ENCODE results near the gene PAQR6. TPM values are rescaled to one million over a fixed set of nuclear protein-coding genes. Genes with fewer than 3 reads are reported as not detected.

Gene PAQR6
- total RNA-seq, 1 experiment from 2014 or later = 7.2 TPM

DNA sequence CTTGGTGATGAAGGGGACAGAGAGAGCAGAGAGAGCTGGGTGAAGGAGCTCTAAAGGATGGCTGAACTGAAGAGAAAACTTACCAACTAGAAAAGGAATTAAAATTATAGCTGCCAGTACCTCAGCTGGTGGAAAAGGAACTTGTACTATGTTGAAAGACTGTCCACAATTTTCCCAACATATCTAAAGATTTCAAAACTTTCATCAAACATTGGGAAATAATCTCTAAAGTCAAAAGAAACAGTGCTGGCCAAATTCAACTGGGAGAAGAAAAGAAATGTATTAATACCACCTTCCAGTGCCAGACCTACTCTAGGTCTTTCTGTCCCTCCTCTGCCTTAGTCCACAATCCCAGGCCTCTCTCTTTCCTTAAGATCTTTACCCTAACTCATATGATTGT, 28.7 kb upstream of the PAQR6 start:
- Histone ChIP-seq H2AFZ (ENCODE audit: low read length) (no peak overlapping the region), H3K79me2 (ENCODE audit: low read length) (peaks cover 38% of the 10 kb centered on the region), H3K27me3 (ENCODE audit: low read length) (no peaks in the 10 kb centered on the region), H3K4me2 (ENCODE audit: low read length) (no peak overlapping the region), H3K27ac (ENCODE audit: low read length) (no peak overlapping the region), H3K9me2 (replicated peaks; ENCODE audit: low read length) (no peaks in the 10 kb centered on the region), H3K36me3 (ENCODE audit: low read depth, low read length) (peaks cover 78% of the 10 kb centered on the region), H3K9me3 (ENCODE audit: low read length) (no peaks in the 10 kb centered on the region), H4K20me1 (ENCODE audit: low read length) (peaks cover 31% of the 10 kb centered on the region), H3F3A (ENCODE audit: low read length, unreplicated experiment) (no peaks in the 10 kb centered on the region), H3K4me3 (ENCODE audit: low read length) (no peak overlapping the region), H3K9ac (ENCODE audit: low read length) (no peak overlapping the region), H3K4me1 (ENCODE audit: insufficient read depth, low read length) (peaks cover 10% of the 10 kb centered on the region)
- DNase-seq = no peak
- TF ChIP-seq EZH2 (IDR thresholded peaks at IDR 0.05; ENCODE audit: low read length, unreplicated experiment) (no peak), EZH2phosphoT487 (IDR thresholded peaks at IDR 0.05; ENCODE audit: borderline replicate concordance, low read length) (no peak)
- TF ChIP-seq, protein P1, sequence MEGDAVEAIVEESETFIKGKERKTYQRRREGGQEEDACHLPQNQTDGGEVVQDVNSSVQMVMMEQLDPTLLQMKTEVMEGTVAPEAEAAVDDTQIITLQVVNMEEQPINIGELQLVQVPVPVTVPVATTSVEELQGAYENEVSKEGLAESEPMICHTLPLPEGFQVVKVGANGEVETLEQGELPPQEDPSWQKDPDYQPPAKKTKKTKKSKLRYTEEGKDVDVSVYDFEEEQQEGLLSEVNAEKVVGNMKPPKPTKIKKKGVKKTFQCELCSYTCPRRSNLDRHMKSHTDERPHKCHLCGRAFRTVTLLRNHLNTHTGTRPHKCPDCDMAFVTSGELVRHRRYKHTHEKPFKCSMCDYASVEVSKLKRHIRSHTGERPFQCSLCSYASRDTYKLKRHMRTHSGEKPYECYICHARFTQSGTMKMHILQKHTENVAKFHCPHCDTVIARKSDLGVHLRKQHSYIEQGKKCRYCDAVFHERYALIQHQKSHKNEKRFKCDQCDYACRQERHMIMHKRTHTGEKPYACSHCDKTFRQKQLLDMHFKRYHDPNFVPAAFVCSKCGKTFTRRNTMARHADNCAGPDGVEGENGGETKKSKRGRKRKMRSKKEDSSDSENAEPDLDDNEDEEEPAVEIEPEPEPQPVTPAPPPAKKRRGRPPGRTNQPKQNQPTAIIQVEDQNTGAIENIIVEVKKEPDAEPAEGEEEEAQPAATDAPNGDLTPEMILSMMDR (conservative IDR thresholded peaks at IDR 0.05; ENCODE audit: low read depth, low read length) = no peak
- ATAC-seq = no peak
- intact Hi-C loops (cut with micrococcal nuclease) = no loop called here
- no TSS peak for BruUV-seq (replicated peaks)
- POLR2A ChIA-PET (ENCODE audit: unreplicated experiment) = no interaction called here
- CTCF ChIA-PET = interaction anchor here (0.7 kb wide), 1 partner anchor 150 kb away, joined by 6 read pairs; no protein-coding TSS in a partner anchor

DNA sequence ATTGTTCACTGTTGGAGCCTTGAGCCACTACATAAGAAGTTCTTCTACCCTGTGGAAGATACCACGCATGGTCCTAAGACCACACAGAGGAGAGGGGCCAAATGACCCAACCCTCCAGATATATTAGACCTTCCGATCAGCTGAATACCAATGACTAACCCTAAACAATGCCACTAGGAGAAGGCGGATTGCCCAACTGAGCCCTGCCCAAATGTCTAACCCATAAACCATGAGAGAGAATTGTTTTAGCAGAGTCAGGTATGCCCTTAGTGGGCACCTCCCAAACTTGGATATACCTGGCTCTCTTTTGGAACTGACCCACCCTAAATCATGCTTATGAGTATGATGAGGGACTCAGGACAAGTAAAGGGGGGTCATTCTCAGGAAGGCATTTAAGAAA, 22.5 kb upstream of the PAQR6 start:
- Histone ChIP-seq H2AFZ (ENCODE audit: low read length) (no peak overlapping the region), H3K4me3 (ENCODE audit: low read length) (no peak overlapping the region), H3K79me2 (ENCODE audit: low read length) (0 out of 2 replicates have a peak, but pooled peaks cover 4% of the 10 kb centered on the region), H3K4me2 (ENCODE audit: low read length) (no peak overlapping the region), H3K27ac (ENCODE audit: low read length) (no peak overlapping the region), H3F3A (ENCODE audit: low read length, unreplicated experiment) (peaks cover 3% of the 10 kb centered on the region), H4K20me1 (ENCODE audit: low read length) (0 out of 2 replicates have a peak, but pooled peaks cover 4% of the 10 kb centered on the region), H3K36me3 (ENCODE audit: low read depth, low read length) (peaks cover 81% of the 10 kb centered on the region), H3K9me3 (ENCODE audit: low read length) (no peaks in the 10 kb centered on the region), H3K9me2 (replicated peaks; ENCODE audit: low read length) (no peaks in the 10 kb centered on the region), H3K4me1 (ENCODE audit: insufficient read depth, low read length) (no peaks in the 10 kb centered on the region), H3K27me3 (ENCODE audit: low read length) (no peaks in the 10 kb centered on the region), H3K9ac (ENCODE audit: low read length) (no peak overlapping the region)
- BruUV-seq (replicated peaks) = no TSS peak
- ChIA-PET CTCF (no interaction called here), POLR2A (ENCODE audit: unreplicated experiment) (no interaction called here)
- intact Hi-C loops (cut with micrococcal nuclease) = no loop called here
- DNase-seq (peak; percentile 29), ATAC-seq (0 out of 2 replicates have a peak, but pooled peaks have one; percentile 27)
- TF ChIP-seq EZH2phosphoT487 (IDR thresholded peaks at IDR 0.05; ENCODE audit: borderline replicate concordance, low read length) = no peak
- TF ChIP-seq, protein P1 (conservative IDR thresholded peaks at IDR 0.05; ENCODE audit: low read depth, low read length) = no peak

DNA sequence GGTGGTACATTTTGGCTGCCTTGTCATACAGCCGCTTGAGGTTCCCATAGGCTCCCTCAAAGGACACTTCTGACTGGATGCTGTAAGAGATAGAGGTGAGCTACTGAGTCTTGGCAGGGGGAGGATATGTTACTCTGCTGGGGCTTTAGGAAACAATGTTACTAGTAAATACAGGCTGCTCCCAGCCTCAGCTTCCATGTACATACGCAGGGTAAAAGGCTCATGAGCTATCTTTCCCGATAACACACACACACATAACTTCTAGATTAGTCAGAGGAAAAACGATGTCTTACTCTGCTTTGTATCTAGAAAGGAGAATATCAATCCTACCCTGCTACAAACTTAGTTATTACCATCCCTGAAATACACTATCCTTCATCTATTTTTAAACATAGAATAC, 20.5 kb upstream of the PAQR6 start:
- Histone ChIP-seq H3K9ac (ENCODE audit: low read length) (no peak overlapping the region), H3K4me3 (ENCODE audit: low read length) (no peak overlapping the region), H3K27ac (ENCODE audit: low read length) (no peak overlapping the region), H3K9me3 (ENCODE audit: low read length) (no peaks in the 10 kb centered on the region), H3K4me1 (ENCODE audit: insufficient read depth, low read length) (peaks cover 10% of the 10 kb centered on the region), H3K9me2 (replicated peaks; ENCODE audit: low read length) (no peaks in the 10 kb centered on the region), H3K79me2 (ENCODE audit: low read length) (0 out of 2 replicates have a peak, but pooled peaks cover 4% of the 10 kb centered on the region), H3F3A (ENCODE audit: low read length, unreplicated experiment) (peaks cover 5% of the 10 kb centered on the region), H3K27me3 (ENCODE audit: low read length) (no peaks in the 10 kb centered on the region), H3K36me3 (ENCODE audit: low read depth, low read length) (peaks cover 73% of the 10 kb centered on the region), H3K4me2 (ENCODE audit: low read length) (no peak overlapping the region), H4K20me1 (ENCODE audit: low read length) (0 out of 2 replicates have a peak, but pooled peaks cover 4% of the 10 kb centered on the region), H2AFZ (ENCODE audit: low read length) (no peak overlapping the region)
- POLR2A ChIA-PET (ENCODE audit: unreplicated experiment) = no interaction called here
- intact Hi-C loops (cut with micrococcal nuclease) = no loop called here
- no peak for DNase-seq
- TF ChIP-seq EZH2phosphoT487 (IDR thresholded peaks at IDR 0.05; ENCODE audit: borderline replicate concordance, low read length) (no peak), EZH2 (IDR thresholded peaks at IDR 0.05; ENCODE audit: low read length, unreplicated experiment) (no peak)
- TF ChIP-seq, protein P1 (conservative IDR thresholded peaks at IDR 0.05; ENCODE audit: low read depth, low read length) = no peak
- no peak for ATAC-seq
- CTCF ChIA-PET = interaction anchor here (0.6 kb wide), 1 partner anchor 1179 kb away, joined by 6 read pairs; no protein-coding TSS in a partner anchor
- no TSS peak for BruUV-seq (replicated peaks)

All from PC-3 (cell line).